ENCODE data around the gene BTNL9.
A peak's percentile ranks its signal among the peaks of the same experiment; 100 is the strongest.
"Not testable (repeated sequence)": the region's sequence is repeated elsewhere in the genome, so short reads cannot be mapped to it uniquely, and the experiment has no call there.

Gene BTNL9

DNA sequence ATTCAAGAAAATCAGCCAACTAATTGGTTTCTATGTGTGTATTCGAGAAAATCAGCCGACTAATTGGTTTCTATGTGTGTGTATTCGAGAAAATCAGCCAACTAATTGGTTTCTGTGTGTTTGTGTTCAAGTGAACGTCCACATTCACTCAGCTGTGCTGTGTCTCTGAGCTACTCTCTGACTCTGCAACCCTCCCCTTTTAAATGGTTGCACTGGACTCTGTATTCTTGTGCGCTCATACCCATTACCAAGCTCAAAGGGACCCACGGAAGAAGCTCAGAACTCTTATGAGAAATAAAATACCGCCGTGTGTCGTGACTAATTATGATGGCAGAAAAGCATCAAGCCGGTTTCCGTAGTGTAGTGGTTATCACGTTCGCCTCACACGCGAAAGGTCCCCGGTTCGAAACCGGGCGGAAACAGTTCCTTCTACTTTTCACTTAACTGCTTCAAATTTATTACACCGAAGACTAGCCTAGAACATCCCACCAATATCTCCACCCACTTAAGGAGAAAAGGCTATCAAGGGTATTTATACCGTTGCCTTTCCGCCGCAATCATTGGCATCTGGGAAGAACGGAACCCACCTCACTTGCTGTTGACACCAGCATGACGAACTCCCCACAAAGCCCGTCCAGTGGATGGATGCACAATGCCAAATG, 56.8 kb downstream of the BTNL9 start:
- not testable (repeated sequence) for DNase-seq (ENCODE audit: low read depth); H3K4me3 ChIP-seq (ENCODE audit: low read depth, low read length)

DNA sequence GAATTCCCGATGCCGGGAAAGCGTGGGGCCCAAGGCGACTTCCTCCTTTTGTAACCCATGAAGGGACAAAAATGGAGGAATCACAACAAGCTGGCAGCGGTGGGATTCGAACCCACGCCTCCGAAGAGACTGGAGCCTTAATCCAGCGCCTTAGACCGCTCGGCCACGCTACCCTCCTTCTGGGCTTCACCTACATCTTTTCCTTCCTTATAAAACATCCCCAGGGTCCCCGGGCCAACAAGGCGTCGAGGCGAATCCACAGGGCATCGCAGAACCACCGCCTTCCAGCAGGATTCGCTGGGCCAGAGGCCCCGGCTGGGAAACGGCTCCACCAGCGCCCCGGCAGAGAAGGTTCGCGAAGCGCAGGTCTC, 57.3 kb downstream of the BTNL9 start:
- not testable (repeated sequence) for DNase-seq (ENCODE audit: low read depth); H3K4me3 ChIP-seq (ENCODE audit: low read depth, low read length)

DNA sequence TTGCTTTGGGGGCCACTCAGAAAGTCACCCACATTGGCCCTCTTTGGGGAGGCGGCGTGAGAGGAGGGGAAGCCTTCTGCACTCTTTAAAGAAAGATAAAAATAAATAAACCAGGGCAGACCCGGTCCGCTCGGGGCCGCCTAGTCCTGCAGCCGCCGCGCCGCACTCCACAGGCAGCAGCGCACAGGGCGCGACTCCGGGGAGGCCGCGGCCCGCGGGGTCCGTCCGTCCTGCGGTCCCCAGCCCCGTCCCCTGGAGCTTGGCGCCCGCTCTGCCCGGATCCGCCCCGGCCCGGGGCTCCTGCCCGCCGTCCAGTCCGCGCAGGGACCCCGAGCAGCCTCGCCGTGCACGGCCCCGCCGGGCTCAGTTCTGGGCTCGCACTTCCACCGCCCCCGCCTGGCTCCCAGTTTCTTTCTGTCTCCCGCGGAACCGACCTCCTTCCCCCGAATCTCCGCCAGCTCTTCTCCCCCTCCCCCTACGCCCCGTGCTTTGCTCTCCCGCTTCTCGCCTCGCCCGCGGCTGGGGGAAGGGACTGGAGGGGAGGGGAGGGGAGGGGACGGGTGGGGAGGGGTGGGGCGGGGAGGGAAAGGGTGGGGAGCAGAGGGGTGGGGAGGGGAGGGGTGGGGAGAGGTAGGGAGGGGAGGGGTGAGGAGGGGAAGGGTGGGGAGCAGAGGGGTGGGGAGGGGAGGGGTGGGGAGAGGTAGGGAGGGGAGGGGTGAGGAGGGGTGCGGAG, 57.9 kb downstream of the BTNL9 start:
- DNase-seq (ENCODE audit: low read depth); H3K4me3 ChIP-seq (ENCODE audit: low read depth, low read length): not testable (repeated sequence)

DNA sequence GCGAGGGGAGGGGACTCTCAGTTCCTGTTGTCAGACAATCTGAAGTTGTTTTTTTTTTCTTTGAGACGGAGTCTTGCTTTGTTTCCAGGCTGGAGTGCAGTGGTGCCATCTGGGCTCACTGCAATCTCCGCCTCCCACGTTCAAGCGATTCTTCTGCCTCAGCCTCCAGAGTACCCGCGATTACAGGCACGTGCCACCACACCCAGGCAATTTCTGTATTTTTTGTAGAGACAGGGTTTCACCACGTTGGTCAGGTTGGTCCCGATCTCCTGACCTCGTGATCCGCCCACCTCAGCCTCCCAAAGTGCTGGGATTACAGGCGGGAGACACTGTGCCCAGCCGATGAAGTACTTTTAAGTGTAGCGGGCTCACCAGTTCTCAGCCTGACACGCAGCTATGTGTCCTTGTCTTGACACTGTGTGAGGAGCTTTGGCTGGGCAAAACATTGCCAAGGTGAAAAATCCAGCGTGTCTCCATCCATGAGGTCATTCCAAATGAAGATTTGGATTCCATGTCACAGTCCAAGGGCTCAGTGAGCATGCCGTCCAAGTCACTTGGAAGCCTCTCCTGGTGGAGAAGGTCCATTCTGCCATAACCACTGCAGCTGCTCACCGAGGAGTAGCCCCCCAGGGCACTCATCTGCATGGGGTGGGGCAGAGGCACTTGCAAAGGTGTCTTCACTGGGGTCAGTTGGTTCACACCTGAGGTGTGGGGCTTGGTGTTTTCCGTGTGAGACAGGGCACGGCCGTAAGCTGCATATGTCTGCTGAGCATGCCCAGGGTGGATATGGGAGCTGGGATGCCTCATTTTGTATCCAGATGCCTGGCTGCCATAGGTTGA, 58.9 kb downstream of the BTNL9 start:
- H3K4me3 ChIP-seq (ENCODE audit: low read depth, low read length): no peak overlapping the region
- DNase-seq (ENCODE audit: low read depth): no peak

DNA sequence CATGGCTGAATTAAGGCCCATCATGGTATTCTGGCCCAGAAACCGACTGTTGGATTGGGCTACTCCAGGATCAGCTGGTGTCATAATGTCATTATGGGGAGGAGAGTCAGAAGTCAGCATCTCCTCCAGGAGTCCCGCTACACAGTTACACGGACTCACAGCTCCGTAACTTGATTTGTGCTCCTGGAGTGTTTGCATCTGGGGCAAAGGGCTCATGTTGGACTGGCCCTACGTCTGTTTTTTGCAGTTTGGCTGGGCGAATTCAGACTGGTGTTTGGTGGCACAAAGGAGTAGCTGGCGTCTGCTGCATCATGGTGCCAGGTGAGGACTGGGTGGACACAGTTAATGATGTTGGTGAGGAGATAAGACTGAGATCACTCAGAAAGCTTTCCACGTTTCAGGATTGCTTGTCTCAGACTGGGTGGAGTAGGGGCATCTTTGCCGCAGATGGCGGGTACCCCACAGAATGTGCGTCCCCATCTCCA, 59.6 kb downstream of the BTNL9 start:
- H3K4me3 ChIP-seq (ENCODE audit: low read depth, low read length): no peak overlapping the region
- DNase-seq (ENCODE audit: low read depth): no peak

DNA sequence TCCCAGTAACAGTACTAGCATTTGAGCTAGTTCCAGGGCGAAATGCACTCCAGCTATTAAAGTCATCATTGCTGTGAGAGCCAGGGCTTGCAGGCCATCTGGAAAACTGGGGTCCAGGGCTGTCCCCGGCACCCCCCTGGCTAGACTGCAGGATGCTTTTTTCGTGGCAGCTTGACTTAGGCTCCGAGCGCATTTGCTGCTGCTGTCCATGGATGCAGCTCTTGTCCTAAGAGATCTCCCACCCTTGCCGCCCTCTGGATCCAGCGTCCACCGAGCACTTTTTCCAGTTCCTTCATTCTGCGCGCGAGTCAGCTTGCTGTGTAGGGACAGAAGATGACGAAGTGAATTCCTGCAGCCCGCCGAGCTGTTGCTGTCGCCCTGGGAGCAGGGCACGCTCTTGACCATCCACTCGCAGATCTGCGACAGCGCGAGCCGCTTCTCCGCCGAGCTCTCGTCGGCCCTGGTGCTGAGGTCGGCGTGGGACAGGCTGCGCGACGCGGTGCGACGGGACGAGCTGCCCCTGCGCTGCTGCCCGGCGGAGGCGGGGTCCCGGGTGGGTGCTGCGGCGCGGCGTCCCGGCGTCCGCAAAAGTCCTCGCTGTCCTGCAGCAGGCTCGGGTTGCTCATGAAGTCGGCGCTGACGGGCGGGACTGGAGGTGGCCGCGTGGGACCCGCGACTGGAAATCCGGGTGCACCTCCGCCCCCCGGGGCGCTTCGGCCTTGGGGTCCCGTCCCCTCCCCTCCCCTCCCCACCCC, 60.2 kb downstream of the BTNL9 start:
- peak overlapping the region; percentile 11 for H3K4me3 ChIP-seq (ENCODE audit: low read depth, low read length)
- no peak for DNase-seq (ENCODE audit: low read depth)

DNA sequence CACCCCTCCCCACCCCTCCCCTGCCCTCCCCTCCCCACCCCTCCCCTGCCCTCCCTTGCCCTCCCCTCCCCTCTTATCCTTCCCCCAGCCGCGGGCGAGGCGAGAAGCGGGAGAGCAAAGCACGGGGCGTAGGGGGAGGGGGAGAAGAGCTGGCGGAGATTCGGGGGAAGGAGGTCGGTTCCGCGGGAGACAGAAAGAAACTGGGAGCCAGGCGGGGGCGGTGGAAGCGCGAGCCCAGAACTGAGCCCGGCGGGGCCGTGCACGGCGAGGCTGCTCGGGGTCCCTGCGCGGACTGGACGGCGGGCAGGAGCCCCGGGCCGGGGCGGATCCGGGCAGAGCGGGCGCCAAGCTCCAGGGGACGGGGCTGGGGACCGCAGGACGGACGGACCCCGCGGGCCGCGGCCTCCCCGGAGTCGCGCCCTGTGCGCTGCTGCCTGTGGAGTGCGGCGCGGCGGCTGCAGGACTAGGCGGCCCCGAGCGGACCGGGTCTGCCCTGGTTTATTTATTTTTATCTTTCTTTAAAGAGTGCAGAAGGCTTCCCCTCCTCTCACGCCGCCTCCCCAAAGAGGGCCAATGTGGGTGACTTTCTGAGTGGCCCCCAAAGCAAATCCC, 61.1 kb downstream of the BTNL9 start:
- DNase-seq (ENCODE audit: low read depth); H3K4me3 ChIP-seq (ENCODE audit: low read depth, low read length): not testable (repeated sequence)

DNA sequence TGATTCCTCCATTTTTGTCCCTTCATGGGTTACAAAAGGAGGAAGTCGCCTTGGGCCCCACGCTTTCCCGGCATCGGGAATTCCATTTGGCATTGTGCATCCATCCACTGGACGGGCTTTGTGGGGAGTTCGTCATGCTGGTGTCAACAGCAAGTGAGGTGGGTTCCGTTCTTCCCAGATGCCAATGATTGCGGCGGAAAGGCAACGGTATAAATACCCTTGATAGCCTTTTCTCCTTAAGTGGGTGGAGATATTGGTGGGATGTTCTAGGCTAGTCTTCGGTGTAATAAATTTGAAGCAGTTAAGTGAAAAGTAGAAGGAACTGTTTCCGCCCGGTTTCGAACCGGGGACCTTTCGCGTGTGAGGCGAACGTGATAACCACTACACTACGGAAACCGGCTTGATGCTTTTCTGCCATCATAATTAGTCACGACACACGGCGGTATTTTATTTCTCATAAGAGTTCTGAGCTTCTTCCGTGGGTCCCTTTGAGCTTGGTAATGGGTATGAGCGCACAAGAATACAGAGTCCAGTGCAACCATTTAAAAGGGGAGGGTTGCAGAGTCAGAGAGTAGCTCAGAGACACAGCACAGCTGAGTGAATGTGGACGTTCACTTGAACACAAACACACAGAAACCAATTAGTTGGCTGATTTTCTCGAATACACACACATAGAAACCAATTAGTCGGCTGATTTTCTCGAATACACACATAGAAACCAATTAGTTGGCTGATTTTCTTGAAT, 62.0 kb downstream of the BTNL9 start:
- H3K4me3 ChIP-seq (ENCODE audit: low read depth, low read length); DNase-seq (ENCODE audit: low read depth): not testable (repeated sequence)

DNA sequence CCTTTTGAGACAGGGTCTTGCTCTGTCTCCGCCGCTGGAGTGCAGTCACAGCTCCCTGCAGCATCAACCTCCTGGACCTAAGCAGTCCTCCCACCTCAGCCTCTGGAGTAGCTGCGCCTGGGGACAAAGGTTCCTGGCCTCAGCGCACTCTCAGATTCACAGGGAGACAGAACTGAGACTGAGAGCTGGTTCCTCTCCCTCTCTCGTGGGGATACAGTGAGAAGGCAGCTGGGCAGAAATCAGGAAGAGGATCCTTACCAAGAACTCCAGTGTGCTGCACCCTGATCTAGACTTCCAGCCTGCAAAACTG, 64.1 kb downstream of the BTNL9 start:
- not testable (repeated sequence) for DNase-seq (ENCODE audit: low read depth); H3K4me3 ChIP-seq (ENCODE audit: low read depth, low read length)

DNA sequence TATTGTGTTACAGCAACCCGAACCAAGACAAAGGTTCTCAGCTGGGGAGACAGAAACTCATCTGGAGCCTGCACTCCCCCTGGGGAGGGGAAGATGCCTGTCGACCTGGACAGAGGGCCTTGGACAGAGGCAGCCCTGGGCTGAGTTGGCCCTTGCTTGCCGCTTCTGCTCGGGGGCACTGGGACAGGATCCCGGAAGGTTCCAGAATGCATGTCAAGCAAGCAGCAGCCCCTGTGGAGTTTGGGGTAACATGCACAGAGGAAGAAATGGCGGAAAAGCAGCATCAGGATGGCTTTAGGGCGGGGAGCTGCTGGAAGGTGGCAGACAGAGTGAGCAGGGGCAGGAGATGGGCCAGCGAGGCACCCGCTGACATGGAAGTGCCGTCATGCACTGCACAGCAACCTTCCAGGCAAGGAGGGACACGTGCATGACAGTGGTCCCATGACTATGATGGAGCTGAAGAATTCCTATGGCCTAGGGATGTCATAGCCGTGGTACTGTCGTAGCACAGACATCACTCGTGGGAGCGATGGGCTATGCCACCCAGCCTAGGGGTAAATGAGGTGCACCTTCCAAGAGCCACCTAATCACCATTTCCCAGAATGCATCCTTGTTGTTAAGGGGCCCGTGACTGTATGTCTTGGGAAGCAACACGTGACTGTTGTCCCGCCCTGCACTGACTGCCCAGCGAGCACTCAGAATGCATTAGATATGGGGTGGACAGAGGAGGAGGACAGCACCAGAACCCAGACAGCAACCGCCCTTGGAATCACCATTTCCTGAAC, 64.7 kb downstream of the BTNL9 start:
- not testable (repeated sequence) for H3K4me3 ChIP-seq (ENCODE audit: low read depth, low read length)

DNA sequence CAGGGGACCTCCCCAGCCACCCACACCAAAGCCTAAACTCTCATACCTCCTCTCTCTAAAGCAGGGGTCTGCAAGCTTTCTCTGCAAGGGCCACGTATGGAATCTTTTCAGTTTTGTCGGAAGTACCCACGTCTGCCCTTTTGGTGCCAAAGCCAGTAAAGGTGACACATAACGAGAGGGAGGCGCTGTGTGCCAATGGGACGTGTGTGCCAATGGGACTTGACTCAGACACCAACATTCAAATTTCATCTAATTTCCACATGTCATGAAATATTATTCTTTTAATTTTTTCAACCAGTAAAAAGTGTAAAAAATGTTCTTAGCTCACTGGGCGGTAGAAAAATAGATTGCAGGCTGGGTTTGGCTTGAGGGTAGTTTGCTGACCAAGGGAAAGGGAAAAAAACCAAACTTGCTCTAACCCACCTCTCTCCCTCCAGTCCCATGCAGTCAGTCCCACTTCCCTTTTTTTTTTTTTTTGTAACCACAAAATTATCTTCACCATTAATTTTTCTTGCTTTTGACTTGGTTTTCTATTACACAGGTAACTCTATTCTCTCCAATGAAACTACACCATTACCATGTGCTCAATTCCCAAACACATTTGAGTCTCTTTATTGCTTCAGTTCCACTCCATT, 65.4 kb downstream of the BTNL9 start:
- no peak for DNase-seq (ENCODE audit: low read depth)
- H3K4me3 ChIP-seq (ENCODE audit: low read depth, low read length): no peak overlapping the region

More for the DNA sequence above, 64.7 kb downstream of the BTNL9 start:
- not testable (repeated sequence) for DNase-seq (ENCODE audit: low read depth)

DNA sequence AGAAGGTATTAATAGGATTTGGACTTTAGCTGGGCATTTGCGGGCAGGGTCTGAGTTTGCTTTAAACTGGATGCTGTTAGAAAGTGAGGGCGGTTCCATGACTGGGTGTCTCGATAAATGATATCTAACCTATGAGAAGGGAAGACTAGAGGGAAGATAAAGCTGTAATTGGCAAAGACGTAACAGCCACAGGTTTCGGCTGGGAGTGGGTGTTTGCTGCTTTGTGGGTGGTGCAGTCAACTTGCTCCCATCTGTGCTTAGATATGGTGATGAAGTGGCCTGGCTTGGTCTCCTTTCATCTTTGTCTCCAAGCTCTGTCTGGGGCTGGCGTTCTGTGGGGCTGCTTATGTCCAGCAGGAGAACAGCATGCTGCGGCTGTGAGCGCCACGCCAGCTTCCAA, 67.6 kb downstream of the BTNL9 start:
- no peak for DNase-seq (ENCODE audit: low read depth)
- H3K4me3 ChIP-seq (ENCODE audit: low read depth, low read length): no peak overlapping the region

DNA sequence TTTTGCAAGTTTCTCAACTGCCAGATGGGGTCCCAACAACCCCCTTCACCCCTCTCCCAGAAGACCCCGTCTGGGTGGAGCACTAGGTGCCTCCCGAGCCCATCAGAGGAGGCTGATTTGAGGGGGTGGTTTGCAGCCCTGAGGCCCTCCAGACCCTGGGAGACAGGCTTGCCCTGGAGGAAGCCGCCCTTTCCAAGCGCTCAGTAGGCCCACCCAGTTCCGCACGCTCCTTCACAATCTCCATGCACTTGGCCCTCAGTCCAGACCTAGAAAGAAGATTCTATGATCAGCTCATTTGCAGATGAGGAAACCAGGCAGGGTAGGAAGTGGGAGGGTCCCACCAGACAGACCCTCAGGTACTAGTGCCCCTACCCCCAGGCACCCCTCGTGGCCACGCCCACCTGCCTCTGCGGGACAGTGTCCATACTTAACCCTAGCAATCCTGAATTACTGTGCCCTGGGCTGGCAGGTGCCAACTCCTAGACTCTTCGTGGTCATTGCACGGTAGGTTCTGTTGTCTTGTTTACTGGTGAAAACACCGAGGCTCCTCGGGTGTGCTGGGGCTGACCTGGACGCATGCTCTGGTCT, 68.6 kb downstream of the BTNL9 start:
- no peak for DNase-seq (ENCODE audit: low read depth)

DNA sequence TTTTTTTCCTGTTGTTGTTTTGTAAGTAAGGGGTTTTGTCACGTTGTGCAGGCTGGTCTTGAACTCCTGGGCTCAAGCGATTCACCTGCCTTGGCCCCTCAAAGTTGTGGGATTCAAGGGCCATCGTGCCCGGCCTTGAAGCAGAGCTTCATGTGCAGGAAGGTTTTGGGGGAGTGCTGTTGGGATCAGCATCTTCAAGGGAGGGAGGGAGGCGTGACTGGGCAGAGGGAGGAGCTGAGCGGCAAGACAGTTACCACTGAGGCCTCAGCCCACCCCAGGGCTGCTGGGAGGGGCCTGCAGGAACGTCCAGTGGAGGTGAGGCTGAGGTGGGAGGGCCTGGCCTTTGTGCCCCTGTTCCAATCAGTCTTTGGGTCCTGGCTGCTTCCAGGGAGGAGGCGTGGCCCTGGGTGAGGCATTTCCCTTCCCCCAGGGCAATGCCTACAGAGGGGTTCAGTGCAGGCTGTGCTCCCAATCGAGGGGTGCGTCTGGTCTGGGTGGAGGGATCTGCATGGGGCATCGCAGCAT, 69.5 kb downstream of the BTNL9 start:
- no peak overlapping the region for H3K4me3 ChIP-seq (ENCODE audit: low read depth, low read length)

More for the DNA sequence above, 68.6 kb downstream of the BTNL9 start:
- no peak overlapping the region for H3K4me3 ChIP-seq (ENCODE audit: low read depth, low read length)

DNA sequence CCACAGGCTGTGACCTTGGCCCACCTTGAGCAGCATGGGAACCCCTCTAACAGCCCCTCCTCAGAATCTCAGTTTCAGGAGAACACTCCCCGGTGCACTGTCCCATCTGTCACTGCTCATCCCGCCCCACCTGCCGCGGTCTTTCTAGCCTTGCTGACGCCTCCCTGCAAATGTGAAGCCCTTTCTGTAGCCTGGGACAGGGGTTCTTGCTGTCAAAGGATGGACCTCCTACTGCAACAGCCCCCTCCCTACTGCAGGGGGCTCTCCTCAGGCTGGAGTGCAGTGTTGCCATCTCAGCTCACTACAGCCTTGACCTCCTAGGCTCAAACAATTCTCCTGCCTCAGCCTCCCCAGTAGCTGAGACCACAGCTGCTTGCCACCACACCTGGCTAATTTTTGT, 70.9 kb downstream of the BTNL9 start:
- no peak for DNase-seq (ENCODE audit: low read depth)
- no peak overlapping the region for H3K4me3 ChIP-seq (ENCODE audit: low read depth, low read length)

More for the DNA sequence above, 69.5 kb downstream of the BTNL9 start:
- DNase-seq (ENCODE audit: low read depth): no peak

Data from skeletal muscle cell (primary cell).